HCEC 1CT (cell line): ENCODE measurements around the gene QPCT.
"Not testable (repeated sequence)": the region's sequence is repeated elsewhere in the genome, so short reads cannot be mapped to it uniquely, and the experiment has no call there.

ENCODE experiments used
- DNase-seq: peaks from one replicate; pipeline ENCODE4 v3.0.0-alpha.2; 2017

Gene QPCT

GRCh38 chr2:37344453-37345361, at the start of gene QPCT:
TSS of gene QPCT (plus strand) at chr2:37344630. CDS start at chr2:37344732, 102 bp downstream.
- peak; percentile 17 for DNase-seq

GRCh38 chr2:37294858-37295257, 49.6 kb upstream of the QPCT start:
- not testable (repeated sequence) for DNase-seq

GRCh38 chr2:37295469-37296073, 48.9 kb upstream of the QPCT start:
- no peak for DNase-seq

- DNase-seq: no peak
These were observed 46.8 kb upstream of the QPCT start for GRCh38 chr2:37297632-37298031.

- DNase-seq: no peak
These were observed 44.3 kb upstream of the QPCT start for GRCh38 chr2:37300146-37300545.

- DNase-seq: no peak
These were observed 43.9 kb upstream of the QPCT start for GRCh38 chr2:37300578-37300977.

GRCh38 chr2:37301408-37301807, 43.0 kb upstream of the QPCT start:
- DNase-seq: no peak

GRCh38 chr2:37302701-37303252, 41.7 kb upstream of the QPCT start:
- no peak for DNase-seq

- no peak for DNase-seq
These were observed 38.4 kb upstream of the QPCT start for GRCh38 chr2:37306024-37306423.

- no peak for DNase-seq
These were observed 36.9 kb upstream of the QPCT start for GRCh38 chr2:37307500-37307899.

- no peak for DNase-seq
These were observed 29.1 kb upstream of the QPCT start for GRCh38 chr2:37315364-37315763.

- no peak for DNase-seq
These were observed 28.2 kb upstream of the QPCT start for GRCh38 chr2:37316181-37316580.

GRCh38 chr2:37317746-37318145, 26.7 kb upstream of the QPCT start:
- no peak for DNase-seq

GRCh38 chr2:37318401-37318800, 26.0 kb upstream of the QPCT start:
- peak; percentile 66 for DNase-seq

GRCh38 chr2:37319754-37320609, 24.4 kb upstream of the QPCT start:
- DNase-seq: no peak

GRCh38 chr2:37321029-37321682, 23.3 kb upstream of the QPCT start:
- DNase-seq: no peak

GRCh38 chr2:37322368-37322767, 22.1 kb upstream of the QPCT start:
- DNase-seq: peak; percentile 54

GRCh38 chr2:37323176-37323780, 21.2 kb upstream of the QPCT start:
- DNase-seq: no peak

- DNase-seq: peak; percentile 21
These were observed 20.5 kb upstream of the QPCT start for GRCh38 chr2:37323781-37324535.

GRCh38 chr2:37324536-37324785, 20.0 kb upstream of the QPCT start:
- peak; percentile 73 for DNase-seq

GRCh38 chr2:37324786-37325624, 19.4 kb upstream of the QPCT start, which contains the start of gene PRKD3:
TSS of gene PRKD3 (minus strand) at chr2:37324833. CDS start at chr2:37316524, 8,309 bp downstream.
- peak; percentile 44 for DNase-seq
